ENCODE results near the gene ME1. TPM values are rescaled to one million over a fixed set of nuclear protein-coding genes. Genes with fewer than 3 reads are reported as not detected.

ME1 gene
- total and polyA plus RNA-seq, 2 donors (not counting 3 experiments of a cell fraction or from before 2014, with no cell fraction given): 7.3 to 29.3 TPM

DNA sequence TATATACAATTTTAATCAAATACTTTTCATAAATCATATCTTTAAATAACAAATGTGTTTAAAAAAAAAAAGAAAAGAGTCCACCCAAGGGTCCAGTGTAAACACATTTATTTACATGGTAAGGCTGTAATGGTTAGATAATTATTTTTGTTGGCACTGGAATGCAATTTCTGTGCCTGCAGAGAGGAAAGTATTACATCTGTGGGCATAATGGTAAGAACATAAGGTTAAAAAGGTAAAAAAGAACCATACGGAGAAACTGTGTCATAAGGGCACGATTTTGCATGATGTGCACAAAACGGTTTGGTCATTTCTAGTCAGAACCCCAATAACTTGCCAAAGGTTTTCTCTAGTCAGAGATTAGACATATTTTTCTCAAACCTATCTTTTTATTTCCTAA is 183.4 kb downstream of the ME1 start:
- H4K20me1 ChIP-seq (replicated peaks; ENCODE audit: control insufficient read depth, extremely low read depth, insufficient read depth, low read length): no peaks in the 10 kb centered on the region
- H3K79me2 ChIP-seq (ENCODE audit: control insufficient read depth, insufficient read depth, low read length): no peaks in the 10 kb centered on the region
- H3K9me1 ChIP-seq (replicated peaks; ENCODE audit: control insufficient read depth, extremely low read depth, insufficient read depth, low read length): no peaks in the 10 kb centered on the region
- CTCF ChIA-PET: no interaction called here
- TF ChIP-seq POLR2A (IDR thresholded peaks at IDR 0.05; ENCODE audit: low read depth, low read length): no peak
- TF ChIP-seq POLR2AphosphoS5 (IDR thresholded peaks at IDR 0.05; ENCODE audit: insufficient read depth, low read depth, low read length): no peak
- no peak for TF ChIP-seq EZH2 (IDR thresholded peaks at IDR 0.05; ENCODE audit: borderline replicate concordance, low read depth, low read length, severe bottlenecking)
- TF ChIP-seq JUN (IDR thresholded peaks at IDR 0.05; ENCODE audit: borderline replicate concordance, insufficient read depth, insufficient read length, low read depth): no peak
- no peak for TF ChIP-seq FOS (IDR thresholded peaks at IDR 0.05; ENCODE audit: borderline replicate concordance, insufficient read depth, low read length)
- TF ChIP-seq, protein P1, sequence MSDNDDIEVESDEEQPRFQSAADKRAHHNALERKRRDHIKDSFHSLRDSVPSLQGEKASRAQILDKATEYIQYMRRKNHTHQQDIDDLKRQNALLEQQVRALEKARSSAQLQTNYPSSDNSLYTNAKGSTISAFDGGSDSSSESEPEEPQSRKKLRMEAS (IDR thresholded peaks at IDR 0.05; ENCODE audit: insufficient read depth, insufficient read length): no peak
- no peak for TF ChIP-seq GATA2 (IDR thresholded peaks at IDR 0.05; ENCODE audit: insufficient read depth, insufficient read length, low read depth, low read length)
- no peak for TF ChIP-seq MYC (IDR thresholded peaks at IDR 0.05; ENCODE audit: low read depth, low read length)
- H3K4me3 ChIP-seq (replicated peaks in 1 of 3; ENCODE audit: insufficient read depth in 1 of 3, low read depth in 1 of 3, low read length in 3 of 3): no peak overlapping the region
- intact Hi-C loops (cut with micrococcal nuclease): no loop called here
- no peaks in the 10 kb centered on the region for H3K27me3 ChIP-seq (ENCODE audit: control insufficient read depth in 2 of 2, insufficient read depth in 2 of 2, low read length in 2 of 2)
- H2AFZ ChIP-seq (ENCODE audit: low read depth, low read length): no peak overlapping the region
- H3K4me1 ChIP-seq (ENCODE audit: control insufficient read depth, extremely low read depth, insufficient read depth, low read length): no peaks in the 10 kb centered on the region
- DNase-seq (ENCODE audit: low read depth, low spot score): peak; percentile 63
- H3K9me3 ChIP-seq (replicated peaks; ENCODE audit: control insufficient read depth, insufficient read depth, low read length): no peaks in the 10 kb centered on the region
- no TSS peak for BruUV-seq (replicated peaks)
- no peaks in the 10 kb centered on the region for H3K36me3 ChIP-seq (ENCODE audit: control insufficient read depth in 2 of 2, extremely low read depth in 1 of 2, insufficient read depth in 2 of 2, low read length in 2 of 2)
- no peak overlapping the region for H3K4me2 ChIP-seq (ENCODE audit: insufficient read depth, low read length)
- dilution Hi-C loops (cut with MboI; ENCODE audit: extremely low pct_ligation_motif_present, low sequenced_read_pairs): no loop called here
- POLR2A ChIA-PET: no interaction called here
- peak; percentile 62 for FAIRE-seq
- no peak overlapping the region for H3K27ac ChIP-seq (ENCODE audit: insufficient read depth, low read depth, low read length)
- no peak overlapping the region for H3K9ac ChIP-seq (replicated peaks; ENCODE audit: extremely low read depth, insufficient read depth, low read length)

DNA sequence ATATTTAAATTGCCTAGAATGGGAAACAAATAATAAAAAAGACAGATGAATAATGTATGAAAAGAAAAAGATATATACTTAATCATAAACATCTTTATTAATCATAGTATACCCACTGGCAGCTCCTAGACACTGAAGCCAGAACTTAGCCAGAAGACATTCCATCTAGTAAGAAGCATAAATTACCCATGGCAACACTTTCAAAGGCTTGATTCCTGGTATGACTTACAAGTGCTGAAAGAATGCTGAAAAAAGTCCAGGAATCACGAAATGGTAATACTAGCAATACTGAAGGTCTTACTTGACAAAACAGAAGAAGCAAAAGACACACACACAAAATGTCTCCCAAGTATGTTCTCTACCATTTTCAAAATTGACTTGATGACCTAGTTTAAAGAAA is 199.7 kb downstream of the ME1 start:
- H3K9me1 ChIP-seq (replicated peaks; ENCODE audit: control insufficient read depth, extremely low read depth, insufficient read depth, low read length): no peaks in the 10 kb centered on the region
- ChIA-PET CTCF (interaction anchor here (0.9 to 1.7 kb wide), 4 partner anchors 9 to 283 kb away, joined by 3 to 6 read pairs (median 4); partner anchors contain the start of gene DOP1A), POLR2A (no interaction called here)
- BruUV-seq (replicated peaks): no TSS peak
- dilution Hi-C loops (cut with MboI; ENCODE audit: extremely low pct_ligation_motif_present, low sequenced_read_pairs): no loop called here
- no peak overlapping the region for H3K4me2 ChIP-seq (ENCODE audit: insufficient read depth, low read length)
- intact Hi-C loops (cut with micrococcal nuclease): no loop called here
- no peaks in the 10 kb centered on the region for H3K9me3 ChIP-seq (replicated peaks; ENCODE audit: control insufficient read depth, insufficient read depth, low read length)
- H2AFZ ChIP-seq (ENCODE audit: low read depth, low read length): no peak overlapping the region
- no peak overlapping the region for H3K9ac ChIP-seq (replicated peaks; ENCODE audit: extremely low read depth, insufficient read depth, low read length)
- H3K4me3 ChIP-seq (replicated peaks in 1 of 3; ENCODE audit: insufficient read depth in 1 of 3, low read depth in 1 of 3, low read length in 3 of 3): no peak overlapping the region
- no peak overlapping the region for H3K27ac ChIP-seq (ENCODE audit: insufficient read depth, low read depth, low read length)
- TF ChIP-seq, protein P1 (IDR thresholded peaks at IDR 0.05; ENCODE audit: insufficient read depth, insufficient read length): no peak
- TF ChIP-seq POLR2A (IDR thresholded peaks at IDR 0.05; ENCODE audit: low read depth, low read length) (no peak), POLR2AphosphoS5 (IDR thresholded peaks at IDR 0.05; ENCODE audit: insufficient read depth, low read depth, low read length) (no peak), JUN (IDR thresholded peaks at IDR 0.05; ENCODE audit: borderline replicate concordance, insufficient read depth, insufficient read length, low read depth) (no peak), GATA2 (IDR thresholded peaks at IDR 0.05; ENCODE audit: insufficient read depth, insufficient read length, low read depth, low read length) (no peak), FOS (IDR thresholded peaks at IDR 0.05; ENCODE audit: borderline replicate concordance, insufficient read depth, low read length) (no peak)
- H3K36me3 ChIP-seq (ENCODE audit: control insufficient read depth in 2 of 2, extremely low read depth in 1 of 2, insufficient read depth in 2 of 2, low read length in 2 of 2): no peaks in the 10 kb centered on the region
- FAIRE-seq (no peak), DNase-seq (ENCODE audit: low read depth, low spot score) (no peak)
- H3K79me2 ChIP-seq (ENCODE audit: control insufficient read depth, insufficient read depth, low read length): no peaks in the 10 kb centered on the region
- H3K27me3 ChIP-seq (ENCODE audit: control insufficient read depth in 2 of 2, insufficient read depth in 2 of 2, low read length in 2 of 2): no peaks in the 10 kb centered on the region
- no peaks in the 10 kb centered on the region for H4K20me1 ChIP-seq (replicated peaks; ENCODE audit: control insufficient read depth, extremely low read depth, insufficient read depth, low read length)
- H3K4me1 ChIP-seq (ENCODE audit: control insufficient read depth, extremely low read depth, insufficient read depth, low read length): peaks cover 8% of the 10 kb centered on the region

Data from endothelial cell of umbilical vein (primary cell).